ENCODE data around the gene PCP2. TPM values are rescaled to one million over a fixed set of nuclear protein-coding genes. Genes with fewer than 3 reads are reported as not detected.

The PCP2 gene
- total and polyA plus RNA-seq, 9 donors, result 0.38 to 0.50 (median 0.40) TPM; not detected in 6

DNA sequence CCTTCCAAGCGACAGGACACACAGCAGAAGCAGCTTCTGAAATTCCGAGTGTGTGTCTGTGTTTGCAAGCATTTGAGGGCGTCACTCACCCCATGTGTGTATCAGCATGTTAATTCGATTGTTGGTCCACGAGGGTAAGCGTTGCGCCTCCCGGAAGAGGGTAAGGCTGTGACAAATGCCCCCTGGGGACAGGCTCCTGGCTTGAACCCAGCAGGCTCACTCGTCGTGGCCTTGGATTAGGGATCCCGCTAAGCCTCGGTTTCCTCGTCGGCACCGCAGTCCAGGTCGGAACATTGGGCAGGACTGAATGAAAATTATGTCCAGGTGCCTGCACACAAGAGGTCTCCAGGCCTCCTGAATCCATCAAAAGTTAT is 2.8 kb upstream of the PCP2 start:
- Histone ChIP-seq H3K4me3 (no peak overlapping the region), H3K27me3 (no peaks in the 10 kb centered on the region), H3K27ac (no peak overlapping the region), H3K4me1 (ENCODE audit: insufficient read depth) (no peaks in the 10 kb centered on the region), H3K36me3 (no peaks in the 10 kb centered on the region), H3K9me3 (no peaks in the 10 kb centered on the region)
- no peak for DNase-seq
- 51 to 70% (median 64%) methylated on average over 16 of the region's 16 CpGs for WGBS, 3 donors
- TF ChIP-seq, protein P1, sequence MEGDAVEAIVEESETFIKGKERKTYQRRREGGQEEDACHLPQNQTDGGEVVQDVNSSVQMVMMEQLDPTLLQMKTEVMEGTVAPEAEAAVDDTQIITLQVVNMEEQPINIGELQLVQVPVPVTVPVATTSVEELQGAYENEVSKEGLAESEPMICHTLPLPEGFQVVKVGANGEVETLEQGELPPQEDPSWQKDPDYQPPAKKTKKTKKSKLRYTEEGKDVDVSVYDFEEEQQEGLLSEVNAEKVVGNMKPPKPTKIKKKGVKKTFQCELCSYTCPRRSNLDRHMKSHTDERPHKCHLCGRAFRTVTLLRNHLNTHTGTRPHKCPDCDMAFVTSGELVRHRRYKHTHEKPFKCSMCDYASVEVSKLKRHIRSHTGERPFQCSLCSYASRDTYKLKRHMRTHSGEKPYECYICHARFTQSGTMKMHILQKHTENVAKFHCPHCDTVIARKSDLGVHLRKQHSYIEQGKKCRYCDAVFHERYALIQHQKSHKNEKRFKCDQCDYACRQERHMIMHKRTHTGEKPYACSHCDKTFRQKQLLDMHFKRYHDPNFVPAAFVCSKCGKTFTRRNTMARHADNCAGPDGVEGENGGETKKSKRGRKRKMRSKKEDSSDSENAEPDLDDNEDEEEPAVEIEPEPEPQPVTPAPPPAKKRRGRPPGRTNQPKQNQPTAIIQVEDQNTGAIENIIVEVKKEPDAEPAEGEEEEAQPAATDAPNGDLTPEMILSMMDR (IDR thresholded peaks at IDR 0.05), result no peak
- intact Hi-C loops (cut with DNase I), result no loop called here

DNA sequence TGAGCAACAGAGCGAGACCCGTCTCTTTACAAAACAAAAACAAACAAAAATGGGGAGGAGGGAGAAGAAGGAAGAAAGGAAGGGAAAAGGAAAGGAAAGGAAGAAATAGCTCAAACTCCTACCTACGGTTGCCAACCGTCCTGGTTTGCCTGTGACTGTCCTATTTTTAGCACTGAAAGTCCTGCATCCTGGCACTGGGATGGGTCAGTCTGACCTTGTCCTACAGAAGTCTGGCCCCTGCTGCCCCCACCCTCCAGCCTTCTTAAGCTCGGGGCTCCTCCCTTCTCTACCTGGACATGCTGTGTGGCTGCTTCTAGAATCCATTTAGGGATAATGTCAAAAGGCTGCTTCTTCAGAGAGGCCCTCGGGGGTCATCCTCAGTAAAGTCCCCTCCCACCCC is 2.2 kb upstream of the PCP2 start:
- TF ChIP-seq EP300 (IDR thresholded peaks at IDR 0.05) (no peak), POLR2A (IDR thresholded peaks at IDR 0.05) (no peak)
- TF ChIP-seq, protein P1 (IDR thresholded peaks at IDR 0.05), result no peak
- Histone ChIP-seq H3K36me3 (no peaks in the 10 kb centered on the region), H3K4me3 (no peak overlapping the region), H3K4me1 (ENCODE audit: insufficient read depth) (peaks cover under 1% of the 10 kb centered on the region), H3K27me3 (no peaks in the 10 kb centered on the region), H3K9me3 (no peaks in the 10 kb centered on the region), H3K27ac (no peak overlapping the region)
- intact Hi-C loops (cut with DNase I), result no loop called here
- DNase-seq, result no peak
- 33 to 47% (median 35%) methylated on average over 6 of the region's 6 CpGs for WGBS, 3 donors

- no peak for DNase-seq
- H3K9me3 ChIP-seq, result no peaks in the 10 kb centered on the region
- no peaks in the 10 kb centered on the region for H3K27me3 ChIP-seq
- H3K27ac ChIP-seq, result no peak overlapping the region
- H3K4me1 ChIP-seq (ENCODE audit: insufficient read depth), result peaks cover 13% of the 10 kb centered on the region
- 81 to 89% (median 88%) methylated on average over 40 of the region's 40 CpGs for WGBS, 3 donors
- intact Hi-C loops (cut with DNase I), result no loop called here
- no peaks in the 10 kb centered on the region for H3K36me3 ChIP-seq
- TF ChIP-seq EP300 (IDR thresholded peaks at IDR 0.05) (no peak), POLR2A (IDR thresholded peaks at IDR 0.05) (no peak)
- TF ChIP-seq, protein P1 (IDR thresholded peaks at IDR 0.05), result no peak
- no peak overlapping the region for H3K4me3 ChIP-seq
Observed at GRCh38 chr19:7632340-7633203, 947 bp downstream of the PCP2 start.

GRCh38 chr19:7631577-7631976 is 1.9 kb downstream of the PCP2 start:
- no peaks in the 10 kb centered on the region for H3K9me3 ChIP-seq
- peaks cover 13% of the 10 kb centered on the region for H3K4me1 ChIP-seq (ENCODE audit: insufficient read depth)
- intact Hi-C loops (cut with DNase I), result no loop called here
- H3K36me3 ChIP-seq, result no peaks in the 10 kb centered on the region
- H3K27me3 ChIP-seq, result no peaks in the 10 kb centered on the region
- no peak for DNase-seq
- H3K27ac ChIP-seq, result no peak overlapping the region
- H3K4me3 ChIP-seq, result no peak overlapping the region
- 85 to 88% (median 86%) methylated on average over 12 of the region's 12 CpGs for WGBS, 3 donors
- TF ChIP-seq, protein P1 (IDR thresholded peaks at IDR 0.05), result no peak
- TF ChIP-seq POLR2A (IDR thresholded peaks at IDR 0.05) (no peak), EP300 (IDR thresholded peaks at IDR 0.05) (no peak)
